Measurements from ENCODE around the gene ZNF174. TPM values are rescaled to one million over a fixed set of nuclear protein-coding genes. Genes with fewer than 3 reads are reported as not detected.

Gene ZNF174
- polyA plus RNA-seq, 1 donor from 2014 or later, result 15.5 TPM

GRCh38 chr16:3458852-3459361 is 57.9 kb downstream of the ZNF174 start:
- peak overlapping the region; percentile 49 to 87 (median 72) for H3K27ac Mint-ChIP-seq
- peaks cover 37 to 39% (median 38%) of the 10 kb centered on the region in 3 donors for H3K4me1 Mint-ChIP-seq
- no peaks in the 10 kb centered on the region for H3K27me3 Mint-ChIP-seq
- H3K36me3 Mint-ChIP-seq, result no peaks in the 10 kb centered on the region
- H3K4me3 Mint-ChIP-seq, result peak overlapping the region; percentile 63 to 94 (median 91)
- H3K9me3 Mint-ChIP-seq, result no peaks in the 10 kb centered on the region

Other genes starting within 250 kb of the ZNF174 start
- not detected for gene OR1F1, start 213.0 kb upstream of the ZNF174 start, polyA plus RNA-seq
- gene ZNF200, start 166.1 kb upstream of the ZNF174 start, polyA plus RNA-seq, result 8.3 TPM
- not detected for gene MEFV, start 144.6 kb upstream of the ZNF174 start, polyA plus RNA-seq
- 61.3 TPM for gene ZNF263, start 117.7 kb upstream of the ZNF174 start, polyA plus RNA-seq
- gene TIGD7, start 95.8 kb upstream of the ZNF174 start, polyA plus RNA-seq, result 4.4 TPM
- gene ZNF75A, start 95.7 kb upstream of the ZNF174 start, polyA plus RNA-seq, result 27.1 TPM
- not detected for gene OR2C1, start 45.3 kb upstream of the ZNF174 start, polyA plus RNA-seq
- gene ZSCAN32, start 211 bp upstream of the ZNF174 start, polyA plus RNA-seq, result 16.9 TPM
- gene ZNF597, start 42.3 kb downstream of the ZNF174 start, polyA plus RNA-seq, result 1.0 TPM
- gene NAA60, start 42.5 kb downstream of the ZNF174 start, polyA plus RNA-seq, result 36.5 TPM
- not detected for gene C16orf90, start 94.3 kb downstream of the ZNF174 start, polyA plus RNA-seq
- gene CLUAP1, start 99.8 kb downstream of the ZNF174 start, polyA plus RNA-seq, result 3.9 TPM
- 19.8 TPM for gene NLRC3, start 176.2 kb downstream of the ZNF174 start, polyA plus RNA-seq
- 1.4 TPM for gene SLX4, start 210.4 kb downstream of the ZNF174 start, polyA plus RNA-seq